ENCODE results near the gene CDC42BPG.
A peak's percentile ranks its signal among the peaks of the same experiment; 100 is the strongest.

Gene CDC42BPG

GRCh38 chr11:64864135-64864472 is 19.7 kb upstream of the CDC42BPG start:
- H3K4me3 ChIP-seq (ENCODE audit: insufficient read depth, low read depth, low read length), result no peak overlapping the region
- H3K9me3 ChIP-seq (ENCODE audit: control insufficient read depth, low read length), result no peaks in the 10 kb centered on the region
- H3K4me1 ChIP-seq (ENCODE audit: control insufficient read depth, insufficient read depth, low read length), result peaks cover 32% of the 10 kb centered on the region
- H3K27me3 ChIP-seq (ENCODE audit: control insufficient read depth, insufficient read depth, low read length, poor library complexity, severe bottlenecking), result no peaks in the 10 kb centered on the region
- H3K36me3 ChIP-seq (ENCODE audit: control insufficient read depth, insufficient read depth, low read length), result no peaks in the 10 kb centered on the region
- H3K27ac ChIP-seq (ENCODE audit: insufficient read depth, low read depth, low read length, poor library complexity, severe bottlenecking), result peak overlapping the region; percentile 56
- WGBS, 2 experiments, result 88 to 91% methylated on average over 9 of the region's 9 CpGs

- H3K36me3 ChIP-seq (ENCODE audit: control insufficient read depth, insufficient read depth, low read length), result no peaks in the 10 kb centered on the region
- H3K27ac ChIP-seq (ENCODE audit: insufficient read depth, low read depth, low read length, poor library complexity, severe bottlenecking), result peak overlapping the region; percentile 73
- WGBS, 2 experiments, result 67 to 70% methylated on average over 23 of the region's 23 CpGs
- H3K4me1 ChIP-seq (ENCODE audit: control insufficient read depth, insufficient read depth, low read length), result peaks cover 32% of the 10 kb centered on the region
- H3K9me3 ChIP-seq (ENCODE audit: control insufficient read depth, low read length), result no peaks in the 10 kb centered on the region
- no peak overlapping the region for H3K4me3 ChIP-seq (ENCODE audit: insufficient read depth, low read depth, low read length)
- no peaks in the 10 kb centered on the region for H3K27me3 ChIP-seq (ENCODE audit: control insufficient read depth, insufficient read depth, low read length, poor library complexity, severe bottlenecking)
These were observed 19.1 kb upstream of the CDC42BPG start for GRCh38 chr11:64863391-64864060.

GRCh38 chr11:64862987-64863390 is 18.5 kb upstream of the CDC42BPG start:
- peak overlapping the region; percentile 73 for H3K27ac ChIP-seq (ENCODE audit: insufficient read depth, low read depth, low read length, poor library complexity, severe bottlenecking)
- H3K9me3 ChIP-seq (ENCODE audit: control insufficient read depth, low read length), result no peaks in the 10 kb centered on the region
- WGBS, 2 experiments, result 64 to 66% methylated on average over 9 of the region's 9 CpGs
- H3K27me3 ChIP-seq (ENCODE audit: control insufficient read depth, insufficient read depth, low read length, poor library complexity, severe bottlenecking), result no peaks in the 10 kb centered on the region
- H3K4me3 ChIP-seq (ENCODE audit: insufficient read depth, low read depth, low read length), result no peak overlapping the region
- peaks cover 32% of the 10 kb centered on the region for H3K4me1 ChIP-seq (ENCODE audit: control insufficient read depth, insufficient read depth, low read length)
- H3K36me3 ChIP-seq (ENCODE audit: control insufficient read depth, insufficient read depth, low read length), result no peaks in the 10 kb centered on the region

- Histone ChIP-seq H3K36me3 (ENCODE audit: control insufficient read depth, insufficient read depth, low read length) (no peaks in the 10 kb centered on the region), H3K4me1 (ENCODE audit: control insufficient read depth, insufficient read depth, low read length) (peaks cover 32% of the 10 kb centered on the region), H3K4me3 (ENCODE audit: insufficient read depth, low read depth, low read length) (no peak overlapping the region), H3K9me3 (ENCODE audit: control insufficient read depth, low read length) (no peaks in the 10 kb centered on the region), H3K27ac (ENCODE audit: insufficient read depth, low read depth, low read length, poor library complexity, severe bottlenecking) (no peak overlapping the region), H3K27me3 (ENCODE audit: control insufficient read depth, insufficient read depth, low read length, poor library complexity, severe bottlenecking) (no peaks in the 10 kb centered on the region)
- WGBS, 2 experiments, result 83 to 87% methylated on average over 6 of the region's 6 CpGs
These were observed 16.9 kb upstream of the CDC42BPG start for GRCh38 chr11:64861227-64861975.

- Histone ChIP-seq H3K4me1 (ENCODE audit: control insufficient read depth, insufficient read depth, low read length) (peaks cover 23% of the 10 kb centered on the region), H3K4me3 (ENCODE audit: insufficient read depth, low read depth, low read length) (no peak overlapping the region), H3K9me3 (ENCODE audit: control insufficient read depth, low read length) (no peaks in the 10 kb centered on the region), H3K36me3 (ENCODE audit: control insufficient read depth, insufficient read depth, low read length) (peaks cover 7% of the 10 kb centered on the region), H3K27me3 (ENCODE audit: control insufficient read depth, insufficient read depth, low read length, poor library complexity, severe bottlenecking) (no peaks in the 10 kb centered on the region), H3K27ac (ENCODE audit: insufficient read depth, low read depth, low read length, poor library complexity, severe bottlenecking) (no peak overlapping the region)
- 96% methylated on average over 33 of the region's 33 CpGs for WGBS, 2 experiments
These were observed 15.3 kb upstream of the CDC42BPG start for GRCh38 chr11:64859542-64860414.

GRCh38 chr11:64858467-64859263 is 14.2 kb upstream of the CDC42BPG start:
- peaks cover 8% of the 10 kb centered on the region for H3K36me3 ChIP-seq (ENCODE audit: control insufficient read depth, insufficient read depth, low read length)
- H3K27me3 ChIP-seq (ENCODE audit: control insufficient read depth, insufficient read depth, low read length, poor library complexity, severe bottlenecking), result no peaks in the 10 kb centered on the region
- H3K27ac ChIP-seq (ENCODE audit: insufficient read depth, low read depth, low read length, poor library complexity, severe bottlenecking), result no peak overlapping the region
- H3K9me3 ChIP-seq (ENCODE audit: control insufficient read depth, low read length), result no peaks in the 10 kb centered on the region
- peaks cover 12% of the 10 kb centered on the region for H3K4me1 ChIP-seq (ENCODE audit: control insufficient read depth, insufficient read depth, low read length)
- WGBS, 2 experiments, result 93% methylated on average over 19 of the region's 19 CpGs
- no peak overlapping the region for H3K4me3 ChIP-seq (ENCODE audit: insufficient read depth, low read depth, low read length)

- no peaks in the 10 kb centered on the region for H3K27me3 ChIP-seq (ENCODE audit: control insufficient read depth, insufficient read depth, low read length, poor library complexity, severe bottlenecking)
- peaks cover under 1% of the 10 kb centered on the region for H3K4me1 ChIP-seq (ENCODE audit: control insufficient read depth, insufficient read depth, low read length)
- no peaks in the 10 kb centered on the region for H3K9me3 ChIP-seq (ENCODE audit: control insufficient read depth, low read length)
- 94 to 96% methylated on average over 6 of the region's 6 CpGs for WGBS, 2 experiments
- no peak overlapping the region for H3K27ac ChIP-seq (ENCODE audit: insufficient read depth, low read depth, low read length, poor library complexity, severe bottlenecking)
- H3K36me3 ChIP-seq (ENCODE audit: control insufficient read depth, insufficient read depth, low read length), result peaks cover 8% of the 10 kb centered on the region
- H3K4me3 ChIP-seq (ENCODE audit: insufficient read depth, low read depth, low read length), result no peak overlapping the region
These were observed 13.0 kb upstream of the CDC42BPG start for GRCh38 chr11:64857485-64857884.

- Histone ChIP-seq H3K9me3 (ENCODE audit: control insufficient read depth, low read length) (no peaks in the 10 kb centered on the region), H3K36me3 (ENCODE audit: control insufficient read depth, insufficient read depth, low read length) (peaks cover 8% of the 10 kb centered on the region), H3K27me3 (ENCODE audit: control insufficient read depth, insufficient read depth, low read length, poor library complexity, severe bottlenecking) (no peaks in the 10 kb centered on the region), H3K4me3 (ENCODE audit: insufficient read depth, low read depth, low read length) (no peak overlapping the region), H3K4me1 (ENCODE audit: control insufficient read depth, insufficient read depth, low read length) (no peaks in the 10 kb centered on the region), H3K27ac (ENCODE audit: insufficient read depth, low read depth, low read length, poor library complexity, severe bottlenecking) (no peak overlapping the region)
- WGBS, 2 experiments, result 89 to 92% methylated on average over 20 of the region's 20 CpGs
These were observed 12.2 kb upstream of the CDC42BPG start for GRCh38 chr11:64856382-64857227.

- Histone ChIP-seq H3K4me1 (ENCODE audit: control insufficient read depth, insufficient read depth, low read length) (peaks cover 4% of the 10 kb centered on the region), H3K27ac (ENCODE audit: insufficient read depth, low read depth, low read length, poor library complexity, severe bottlenecking) (no peak overlapping the region), H3K27me3 (ENCODE audit: control insufficient read depth, insufficient read depth, low read length, poor library complexity, severe bottlenecking) (no peaks in the 10 kb centered on the region), H3K36me3 (ENCODE audit: control insufficient read depth, insufficient read depth, low read length) (peaks cover 8% of the 10 kb centered on the region), H3K4me3 (ENCODE audit: insufficient read depth, low read depth, low read length) (no peak overlapping the region), H3K9me3 (ENCODE audit: control insufficient read depth, low read length) (no peaks in the 10 kb centered on the region)
- WGBS, 2 experiments, result 94 to 96% methylated on average over 19 to 20 of the region's 22 CpGs
These were observed 11.3 kb upstream of the CDC42BPG start for GRCh38 chr11:64855596-64856304.

Measured in ectodermal cell (in vitro differentiated cells).